Measurements from ENCODE around the gene C19orf53. TPM values are rescaled to one million over a fixed set of nuclear protein-coding genes. Genes with fewer than 3 reads are reported as not detected.

The C19orf53 gene
- total and polyA plus RNA-seq, 10 of the 15 experiments (the other 5 are each of a cell fraction or from before 2014, with no cell fraction given): 109 to 449 (median 218) TPM

DNA sequence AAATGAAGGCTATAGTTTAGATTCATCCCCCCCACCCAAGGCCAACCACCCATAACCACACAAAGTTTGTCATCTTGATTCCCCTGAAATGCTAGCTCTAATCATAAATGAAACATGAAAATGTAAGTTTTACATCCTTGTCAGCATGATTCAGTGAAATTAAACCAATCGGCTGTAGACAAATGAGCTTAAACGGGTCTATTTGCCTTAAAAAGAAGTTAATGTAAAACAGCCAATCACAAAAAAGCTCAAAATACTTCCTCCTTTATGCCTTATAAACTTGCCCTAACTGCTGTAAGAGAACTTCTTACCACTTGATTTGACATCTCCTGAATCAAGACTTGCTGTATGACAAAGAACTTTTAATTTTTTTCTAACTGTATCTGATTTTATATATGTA, 44.4 kb upstream of the C19orf53 start (continued):
- TF ChIP-seq, protein P1, sequence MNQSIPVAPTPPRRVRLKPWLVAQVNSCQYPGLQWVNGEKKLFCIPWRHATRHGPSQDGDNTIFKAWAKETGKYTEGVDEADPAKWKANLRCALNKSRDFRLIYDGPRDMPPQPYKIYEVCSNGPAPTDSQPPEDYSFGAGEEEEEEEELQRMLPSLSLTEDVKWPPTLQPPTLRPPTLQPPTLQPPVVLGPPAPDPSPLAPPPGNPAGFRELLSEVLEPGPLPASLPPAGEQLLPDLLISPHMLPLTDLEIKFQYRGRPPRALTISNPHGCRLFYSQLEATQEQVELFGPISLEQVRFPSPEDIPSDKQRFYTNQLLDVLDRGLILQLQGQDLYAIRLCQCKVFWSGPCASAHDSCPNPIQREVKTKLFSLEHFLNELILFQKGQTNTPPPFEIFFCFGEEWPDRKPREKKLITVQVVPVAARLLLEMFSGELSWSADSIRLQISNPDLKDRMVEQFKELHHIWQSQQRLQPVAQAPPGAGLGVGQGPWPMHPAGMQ (IDR thresholded peaks at IDR 0.05; ENCODE audit: borderline replicate concordance): no peak
- TF ChIP-seq, protein P2, sequence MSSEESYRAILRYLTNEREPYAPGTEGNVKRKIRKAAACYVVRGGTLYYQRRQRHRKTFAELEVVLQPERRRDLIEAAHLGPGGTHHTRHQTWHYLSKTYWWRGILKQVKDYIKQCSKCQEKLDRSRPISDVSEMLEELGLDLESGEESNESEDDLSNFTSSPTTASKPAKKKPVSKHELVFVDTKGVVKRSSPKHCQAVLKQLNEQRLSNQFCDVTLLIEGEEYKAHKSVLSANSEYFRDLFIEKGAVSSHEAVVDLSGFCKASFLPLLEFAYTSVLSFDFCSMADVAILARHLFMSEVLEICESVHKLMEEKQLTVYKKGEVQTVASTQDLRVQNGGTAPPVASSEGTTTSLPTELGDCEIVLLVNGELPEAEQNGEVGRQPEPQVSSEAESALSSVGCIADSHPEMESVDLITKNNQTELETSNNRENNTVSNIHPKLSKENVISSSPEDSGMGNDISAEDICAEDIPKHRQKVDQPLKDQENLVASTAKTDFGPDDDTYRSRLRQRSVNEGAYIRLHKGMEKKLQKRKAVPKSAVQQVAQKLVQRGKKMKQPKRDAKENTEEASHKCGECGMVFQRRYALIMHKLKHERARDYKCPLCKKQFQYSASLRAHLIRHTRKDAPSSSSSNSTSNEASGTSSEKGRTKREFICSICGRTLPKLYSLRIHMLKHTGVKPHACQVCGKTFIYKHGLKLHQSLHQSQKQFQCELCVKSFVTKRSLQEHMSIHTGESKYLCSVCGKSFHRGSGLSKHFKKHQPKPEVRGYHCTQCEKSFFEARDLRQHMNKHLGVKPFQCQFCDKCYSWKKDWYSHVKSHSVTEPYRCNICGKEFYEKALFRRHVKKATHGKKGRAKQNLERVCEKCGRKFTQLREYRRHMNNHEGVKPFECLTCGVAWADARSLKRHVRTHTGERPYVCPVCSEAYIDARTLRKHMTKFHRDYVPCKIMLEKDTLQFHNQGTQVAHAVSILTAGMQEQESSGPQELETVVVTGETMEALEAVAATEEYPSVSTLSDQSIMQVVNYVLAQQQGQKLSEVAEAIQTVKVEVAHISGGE (CRISPR knock-in tag; IDR thresholded peaks at IDR 0.05): no peak
- TF ChIP-seq GATAD2B (conservative IDR thresholded peaks at IDR 0.05; ENCODE audit: low read depth): no peak
- TF ChIP-seq, protein P3, sequence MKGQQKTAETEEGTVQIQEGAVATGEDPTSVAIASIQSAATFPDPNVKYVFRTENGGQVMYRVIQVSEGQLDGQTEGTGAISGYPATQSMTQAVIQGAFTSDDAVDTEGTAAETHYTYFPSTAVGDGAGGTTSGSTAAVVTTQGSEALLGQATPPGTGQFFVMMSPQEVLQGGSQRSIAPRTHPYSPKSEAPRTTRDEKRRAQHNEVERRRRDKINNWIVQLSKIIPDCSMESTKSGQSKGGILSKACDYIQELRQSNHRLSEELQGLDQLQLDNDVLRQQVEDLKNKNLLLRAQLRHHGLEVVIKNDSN (IDR thresholded peaks at IDR 0.05; ENCODE audit: borderline replicate concordance, extremely low read length, insufficient read depth, low read depth, low read length): no peak

All from GM12878 (cell line).